ENCODE data around the gene GPR27.

Gene GPR27

GRCh38 chr3:71800023-71800422, 46.4 kb downstream of the GPR27 start (continued):
- TF ChIP-seq ZBTB11 (tag by site-specific recombination; conservative IDR thresholded peaks at IDR 0.05; ENCODE audit: low read depth) (no peak), ZNF670 (tag by site-specific recombination; IDR thresholded peaks at IDR 0.05; ENCODE audit: low read depth) (no peak), ZNF510 (tag by site-specific recombination; IDR thresholded peaks at IDR 0.05; ENCODE audit: insufficient replicate concordance) (no peak), ZNF645 (tag by site-specific recombination; IDR thresholded peaks at IDR 0.05) (no peak), ZNF214 (tag by site-specific recombination; IDR thresholded peaks at IDR 0.05; ENCODE audit: borderline replicate concordance) (no peak), REPIN1 (tag by site-specific recombination; IDR thresholded peaks at IDR 0.05; ENCODE audit: low read depth) (no peak)
- TF ChIP-seq, protein P1, sequence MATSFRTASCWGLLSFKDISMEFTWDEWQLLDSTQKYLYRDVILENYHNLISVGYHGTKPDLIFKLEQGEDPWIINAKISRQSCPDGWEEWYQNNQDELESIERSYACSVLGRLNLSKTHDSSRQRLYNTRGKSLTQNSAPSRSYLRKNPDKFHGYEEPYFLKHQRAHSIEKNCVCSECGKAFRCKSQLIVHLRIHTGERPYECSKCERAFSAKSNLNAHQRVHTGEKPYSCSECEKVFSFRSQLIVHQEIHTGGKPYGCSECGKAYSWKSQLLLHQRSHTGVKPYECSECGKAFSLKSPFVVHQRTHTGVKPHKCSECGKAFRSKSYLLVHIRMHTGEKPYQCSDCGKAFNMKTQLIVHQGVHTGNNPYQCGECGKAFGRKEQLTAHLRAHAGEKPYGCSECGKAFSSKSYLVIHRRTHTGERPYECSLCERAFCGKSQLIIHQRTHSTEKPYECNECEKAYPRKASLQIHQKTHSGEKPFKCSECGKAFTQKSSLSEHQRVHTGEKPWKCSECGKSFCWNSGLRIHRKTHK (tag by site-specific recombination; IDR thresholded peaks at IDR 0.05) = no peak

- CTCF ChIA-PET = interaction anchor here (0.7 kb wide), 1 partner anchor 74 kb away, joined by 3 read pairs; no protein-coding TSS in a partner anchor
- Histone ChIP-seq H3K4me1 (ENCODE audit: control insufficient read depth, insufficient read depth, low read length) (no peaks in the 10 kb centered on the region), H3K4me3 (ENCODE audit: low read depth, low read length) (no peak overlapping the region), H3K9me3 (ENCODE audit: control insufficient read depth, insufficient read depth, low read depth, low read length) (no peaks in the 10 kb centered on the region), H3K27ac (ENCODE audit: extremely low read depth, low read depth, low read length) (no peak overlapping the region), H3K36me3 (ENCODE audit: control insufficient read depth in 2 of 2, insufficient read depth in 1 of 2, low read length in 2 of 2) (no peaks in the 10 kb centered on the region)
- POLR2A ChIA-PET = no interaction called here
- TF ChIP-seq ZBTB11 (tag by site-specific recombination; conservative IDR thresholded peaks at IDR 0.05; ENCODE audit: low read depth) (no peak), ZSCAN18 (tag by site-specific recombination; IDR thresholded peaks at IDR 0.05) (no peak), ZNF530 (tag by site-specific recombination; IDR thresholded peaks at IDR 0.05; ENCODE audit: low read depth) (no peak), SETDB1 (IDR thresholded peaks at IDR 0.05; ENCODE audit: insufficient read length, low read length) (no peak), ZNF112 (tag by site-specific recombination; IDR thresholded peaks at IDR 0.05) (no peak), KLF8 (tag by site-specific recombination; IDR thresholded peaks at IDR 0.05) (no peak), GLI2 (tag by site-specific recombination; IDR thresholded peaks at IDR 0.05; ENCODE audit: borderline replicate concordance, low read depth) (no peak), KLF17 (tag by site-specific recombination; IDR thresholded peaks at IDR 0.05) (no peak), RBAK (tag by site-specific recombination; IDR thresholded peaks at IDR 0.05) (no peak), ZNF707 (tag by site-specific recombination; IDR thresholded peaks at IDR 0.05) (no peak), ZNF501 (tag by site-specific recombination; IDR thresholded peaks at IDR 0.05) (no peak)
- TF ChIP-seq, protein P2, sequence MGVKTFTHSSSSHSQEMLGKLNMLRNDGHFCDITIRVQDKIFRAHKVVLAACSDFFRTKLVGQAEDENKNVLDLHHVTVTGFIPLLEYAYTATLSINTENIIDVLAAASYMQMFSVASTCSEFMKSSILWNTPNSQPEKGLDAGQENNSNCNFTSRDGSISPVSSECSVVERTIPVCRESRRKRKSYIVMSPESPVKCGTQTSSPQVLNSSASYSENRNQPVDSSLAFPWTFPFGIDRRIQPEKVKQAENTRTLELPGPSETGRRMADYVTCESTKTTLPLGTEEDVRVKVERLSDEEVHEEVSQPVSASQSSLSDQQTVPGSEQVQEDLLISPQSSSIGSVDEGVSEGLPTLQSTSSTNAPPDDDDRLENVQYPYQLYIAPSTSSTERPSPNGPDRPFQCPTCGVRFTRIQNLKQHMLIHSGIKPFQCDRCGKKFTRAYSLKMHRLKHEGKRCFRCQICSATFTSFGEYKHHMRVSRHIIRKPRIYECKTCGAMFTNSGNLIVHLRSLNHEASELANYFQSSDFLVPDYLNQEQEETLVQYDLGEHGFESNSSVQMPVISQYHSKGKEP (tag by site-specific recombination; IDR thresholded peaks at IDR 0.05) = no peak
- TF ChIP-seq, protein P3, sequence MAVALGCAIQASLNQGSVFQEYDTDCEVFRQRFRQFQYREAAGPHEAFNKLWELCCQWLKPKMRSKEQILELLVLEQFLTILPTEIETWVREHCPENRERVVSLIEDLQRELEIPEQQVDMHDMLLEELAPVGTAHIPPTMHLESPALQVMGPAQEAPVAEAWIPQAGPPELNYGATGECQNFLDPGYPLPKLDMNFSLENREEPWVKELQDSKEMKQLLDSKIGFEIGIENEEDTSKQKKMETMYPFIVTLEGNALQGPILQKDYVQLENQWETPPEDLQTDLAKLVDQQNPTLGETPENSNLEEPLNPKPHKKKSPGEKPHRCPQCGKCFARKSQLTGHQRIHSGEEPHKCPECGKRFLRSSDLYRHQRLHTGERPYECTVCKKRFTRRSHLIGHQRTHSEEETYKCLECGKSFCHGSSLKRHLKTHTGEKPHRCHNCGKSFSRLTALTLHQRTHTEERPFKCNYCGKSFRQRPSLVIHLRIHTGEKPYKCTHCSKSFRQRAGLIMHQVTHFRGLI (tag by site-specific recombination; IDR thresholded peaks at IDR 0.05) = no peak
These were observed 48.3 kb downstream of the GPR27 start for GRCh38 chr3:71801986-71802385.

All from HEK293 (cell line).